Fibroblast of skin of scalp (primary cell): ENCODE measurements around the gene BTF3. TPM values are rescaled to one million over a fixed set of nuclear protein-coding genes. Genes with fewer than 3 reads are reported as not detected.
A peak's percentile ranks its signal among the peaks of the same experiment; 100 is the strongest.
"Not testable (repeated sequence)": the region's sequence is repeated elsewhere in the genome, so short reads cannot be mapped to it uniquely, and the experiment has no call there.

Experiments used
- DNase-seq: peaks from one replicate; pipeline ENCODE4 v3.0.0-alpha.2; 2013
- polyA plus RNA-seq, 2 experiments: library from polyadenylated mRNA; unstranded; fragments of 120-200 nt; gene quantifications; one replicate each; pipeline ENCODE4 v1.2.1, GENCODE V29; 2013; ENCODE audit not compliant: insufficient read length in 2 of 2

Gene BTF3
- polyA plus RNA-seq (2013, experiment 1 of 2; ENCODE audit: insufficient read length) = 700 TPM
- polyA plus RNA-seq (2013, experiment 2 of 2; ENCODE audit: insufficient read length) = 704 TPM

GRCh38 chr5:73498057-73498992 lies at the start of gene BTF3:
Gene BTF3 (plus strand): TSS chr5:73498442. CDS start chr5:73498668, 226 bp downstream.
- DNase-seq = peak; percentile 98

DNA sequence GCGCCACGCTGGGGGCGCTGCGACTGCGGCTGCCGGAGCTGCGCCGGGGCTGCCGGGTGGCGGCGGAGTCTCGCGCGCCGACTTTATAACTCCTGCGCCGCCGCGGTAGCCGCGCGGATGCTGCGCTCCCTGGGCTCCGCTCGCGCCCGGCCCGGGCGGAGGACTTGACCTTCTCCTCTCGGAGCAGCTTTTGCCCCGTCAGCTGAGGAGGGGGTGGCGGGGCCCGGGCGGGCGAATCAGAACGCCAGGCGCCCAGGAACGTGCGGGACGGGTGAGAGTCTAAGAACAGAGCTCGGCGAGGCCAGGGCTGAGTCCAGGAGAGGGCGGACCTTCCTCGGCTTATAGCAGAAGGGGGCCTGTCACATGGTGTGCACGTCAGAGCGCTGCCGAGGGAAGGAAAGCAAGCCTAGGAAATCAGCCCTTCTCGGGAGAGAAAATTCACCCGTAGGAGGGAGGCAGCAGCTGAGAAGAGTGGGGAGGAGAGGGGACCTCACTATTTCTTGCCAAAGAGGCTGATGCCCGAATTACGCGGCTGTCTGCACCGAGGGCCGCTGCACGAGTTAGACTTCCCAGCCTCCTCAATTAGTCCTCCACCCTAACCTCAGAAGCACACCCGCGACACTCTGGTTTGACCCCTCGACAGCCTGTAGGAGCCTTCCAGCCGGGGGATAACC lies 49.6 kb upstream of the BTF3 start, which contains the start of gene FOXD1:
Gene FOXD1 (minus strand): TSS at position 315 of the 674 bp plus-strand sequence. CDS start 415 bp downstream, outside the sequence.
- peak; percentile 99 for DNase-seq

- no peak for DNase-seq
Measured at GRCh38 chr5:73450137-73450536, 48.1 kb upstream of the BTF3 start.

DNA sequence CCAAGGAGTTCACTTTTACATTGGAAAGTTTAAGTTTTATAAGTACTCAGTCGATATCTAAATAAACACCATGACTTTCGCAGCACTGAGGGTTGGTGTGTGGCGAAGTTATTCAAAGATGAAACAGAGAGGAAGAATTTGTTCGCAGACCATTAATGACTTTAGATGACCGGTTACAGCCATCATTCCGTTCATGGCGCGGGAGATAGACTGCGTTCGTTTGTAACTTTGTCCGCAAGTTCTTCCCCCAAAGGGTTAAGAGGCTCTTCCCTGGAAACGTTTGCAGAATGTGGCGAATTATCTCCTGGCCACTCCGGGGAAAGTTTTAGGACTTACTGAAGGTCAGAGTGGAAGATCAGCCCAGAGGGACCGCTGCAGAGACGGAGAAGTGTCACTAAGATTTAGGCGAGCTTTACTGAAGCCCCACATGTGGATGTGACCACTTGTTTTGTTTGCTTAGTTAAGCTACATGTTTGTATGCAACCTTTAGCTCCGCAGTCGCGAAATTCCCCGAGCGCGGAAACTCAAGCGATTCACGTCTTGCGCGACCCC lies 47.5 kb upstream of the BTF3 start:
- peak; percentile 37 for DNase-seq

GRCh38 chr5:73451224-73452130 lies 46.8 kb upstream of the BTF3 start:
- DNase-seq = peak; percentile 74

DNA sequence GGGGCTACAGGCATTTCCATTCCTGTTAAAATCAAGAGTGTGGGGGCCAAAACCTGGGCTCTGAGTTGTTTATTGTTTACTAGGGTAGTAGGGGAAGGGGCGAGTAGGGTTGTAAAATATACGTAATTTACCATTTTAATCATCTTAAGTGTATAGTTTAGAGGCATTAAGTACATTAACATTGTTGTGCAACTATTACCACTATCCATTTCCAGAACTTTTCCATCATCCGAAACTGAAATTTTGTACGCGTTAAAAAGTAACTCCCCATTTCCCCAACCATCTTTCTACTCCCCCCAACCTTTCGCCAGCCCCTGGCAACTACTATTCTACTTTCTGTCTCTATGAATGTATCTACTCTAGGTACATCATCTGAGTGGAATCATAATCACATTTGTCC lies 46.0 kb upstream of the BTF3 start:
- DNase-seq = no peak

- DNase-seq = peak; percentile 51
Measured at GRCh38 chr5:73454379-73455036, 43.7 kb upstream of the BTF3 start.

DNA sequence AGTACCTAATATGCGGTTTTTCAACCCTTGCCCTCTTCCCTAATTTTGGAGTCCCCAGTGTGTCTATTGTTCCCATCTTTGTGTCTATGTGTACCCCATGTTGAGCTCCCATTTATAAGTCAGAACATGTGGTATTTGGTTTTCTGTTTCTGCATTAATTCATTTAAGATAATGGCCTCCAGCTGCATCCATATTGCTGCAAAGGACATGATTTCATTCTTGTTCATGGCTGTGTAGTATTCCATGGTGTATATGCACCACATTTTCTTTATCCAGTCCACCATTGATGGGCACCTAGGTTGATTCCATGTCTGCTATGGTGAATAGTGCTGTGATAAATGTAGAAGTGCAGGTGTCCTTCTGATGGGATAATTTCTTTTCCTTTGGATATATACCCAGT lies 41.8 kb upstream of the BTF3 start:
- not testable (repeated sequence) for DNase-seq

DNA sequence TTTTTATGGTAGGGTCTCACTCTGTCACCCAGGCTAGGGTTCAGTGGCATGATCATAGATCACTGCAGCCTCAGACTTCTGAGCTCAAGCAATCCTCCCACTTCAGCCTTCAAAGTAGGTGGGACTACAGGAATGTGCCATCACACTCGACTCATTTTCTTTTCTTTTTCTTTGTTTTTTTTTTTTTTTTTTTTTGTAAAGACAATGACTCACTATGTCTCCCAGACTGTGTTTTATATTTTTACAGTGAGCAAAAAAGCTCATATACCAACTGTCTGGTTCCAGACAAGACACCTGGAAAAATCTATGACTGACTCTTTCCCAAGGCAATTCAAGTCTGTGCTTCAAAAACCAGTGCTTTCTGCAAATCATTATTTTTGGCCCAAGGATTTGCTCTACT lies 38.9 kb upstream of the BTF3 start:
- peak; percentile 27 for DNase-seq

DNA sequence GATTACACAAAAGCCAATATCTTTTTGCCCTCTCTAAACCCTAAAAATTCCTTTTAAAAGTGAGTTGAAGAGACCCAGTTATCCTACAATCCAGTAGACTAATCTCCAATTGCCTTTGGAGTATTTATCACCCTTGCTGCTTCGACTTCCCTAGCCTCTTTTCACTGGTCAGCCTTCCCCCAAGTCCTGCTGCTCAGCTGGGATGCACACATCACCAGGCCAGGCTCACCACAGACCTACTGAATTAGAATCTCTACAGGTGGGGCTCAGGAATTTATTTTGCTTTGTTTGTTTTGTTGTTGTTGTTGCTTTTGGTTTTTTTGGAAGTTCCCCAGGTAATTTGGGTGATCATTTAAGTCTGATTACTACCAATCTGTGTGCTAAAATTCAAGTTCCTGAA lies 38.1 kb upstream of the BTF3 start:
- DNase-seq = no peak

GRCh38 chr5:73464016-73464745 lies 34.1 kb upstream of the BTF3 start:
- DNase-seq = no peak

DNA sequence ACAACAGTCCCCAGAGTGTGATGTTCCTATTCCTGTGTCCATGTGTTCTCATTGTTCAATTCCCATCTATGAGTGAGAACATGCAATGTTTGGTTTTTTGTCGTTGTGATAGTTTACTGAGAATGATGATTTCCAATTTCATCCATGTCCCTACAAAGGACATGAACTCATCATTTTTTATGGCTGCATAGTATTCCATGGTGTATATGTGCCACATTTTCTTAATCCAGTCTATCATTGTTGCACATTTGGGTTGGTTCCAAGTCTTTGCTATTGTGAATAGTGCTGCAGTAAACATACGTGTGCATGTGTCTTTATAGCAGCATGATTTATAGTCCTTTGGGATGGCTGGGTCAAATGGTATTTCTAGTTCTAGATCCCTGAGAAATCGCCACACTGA lies 29.6 kb upstream of the BTF3 start:
- not testable (repeated sequence) for DNase-seq

DNA sequence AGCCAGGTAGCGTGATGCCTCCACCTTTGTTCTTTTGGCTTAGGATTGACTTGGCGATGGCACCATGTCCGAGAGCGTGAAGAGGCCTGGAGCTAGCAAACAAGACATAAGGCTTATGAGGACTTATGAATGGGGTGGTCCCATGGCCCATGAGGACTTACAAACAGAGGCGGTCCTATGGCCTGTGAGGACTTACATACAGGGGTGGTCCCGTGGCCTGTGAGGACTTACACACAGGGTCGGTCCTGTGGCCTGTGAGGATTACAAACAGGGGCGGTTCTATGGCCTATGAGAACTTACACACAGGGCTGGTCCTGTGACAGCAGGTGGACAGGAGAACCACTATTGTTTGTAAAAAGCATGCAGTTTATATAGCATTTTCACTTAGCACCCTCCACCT lies 28.4 kb upstream of the BTF3 start:
- no peak for DNase-seq

- DNase-seq = no peak
Measured at GRCh38 chr5:73471654-73472053, 26.6 kb upstream of the BTF3 start.

- DNase-seq = no peak
Measured at GRCh38 chr5:73472116-73472515, 26.1 kb upstream of the BTF3 start.

- no peak for DNase-seq
Measured at GRCh38 chr5:73480500-73480899, 17.7 kb upstream of the BTF3 start.

GRCh38 chr5:73482383-73483136 lies 15.7 kb upstream of the BTF3 start:
- DNase-seq = peak; percentile 47

- DNase-seq = no peak
Measured at GRCh38 chr5:73483676-73484075, 14.6 kb upstream of the BTF3 start.

- no peak for DNase-seq
Measured at GRCh38 chr5:73484511-73484910, 13.7 kb upstream of the BTF3 start.

DNA sequence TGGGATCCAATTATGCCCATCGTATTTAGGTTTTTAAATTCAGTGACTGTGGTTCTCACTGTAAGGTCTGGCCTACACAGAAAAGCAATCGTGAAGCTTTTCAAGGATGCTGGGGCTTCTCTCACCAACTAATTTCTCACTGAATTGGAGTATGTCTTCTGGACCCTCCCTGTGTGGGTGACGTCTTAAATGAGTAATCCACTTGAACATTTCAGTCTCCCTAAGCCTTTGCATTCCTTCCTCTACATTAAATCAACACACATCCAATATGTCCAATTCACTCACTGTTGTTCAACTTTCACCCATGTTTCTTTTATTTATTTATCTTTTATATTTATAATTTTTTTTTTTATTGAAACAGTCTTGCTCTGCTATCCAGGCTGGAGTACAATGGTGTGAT lies 12.5 kb upstream of the BTF3 start:
- peak; percentile 48 for DNase-seq
